NCI-H128 (cell line): Measurements from ENCODE around the gene TMEM52B.
"Not testable (repeated sequence)": the region's sequence is repeated elsewhere in the genome, so short reads cannot be mapped to it uniquely, and the experiment has no call there.

Source experiments
- DNase-seq: peaks from one replicate; lab custom pipeline; 2025; ENCODE audit not compliant: unreplicated experiment; lab: John Stamatoyannopoulos, UW

The TMEM52B gene

DNA sequence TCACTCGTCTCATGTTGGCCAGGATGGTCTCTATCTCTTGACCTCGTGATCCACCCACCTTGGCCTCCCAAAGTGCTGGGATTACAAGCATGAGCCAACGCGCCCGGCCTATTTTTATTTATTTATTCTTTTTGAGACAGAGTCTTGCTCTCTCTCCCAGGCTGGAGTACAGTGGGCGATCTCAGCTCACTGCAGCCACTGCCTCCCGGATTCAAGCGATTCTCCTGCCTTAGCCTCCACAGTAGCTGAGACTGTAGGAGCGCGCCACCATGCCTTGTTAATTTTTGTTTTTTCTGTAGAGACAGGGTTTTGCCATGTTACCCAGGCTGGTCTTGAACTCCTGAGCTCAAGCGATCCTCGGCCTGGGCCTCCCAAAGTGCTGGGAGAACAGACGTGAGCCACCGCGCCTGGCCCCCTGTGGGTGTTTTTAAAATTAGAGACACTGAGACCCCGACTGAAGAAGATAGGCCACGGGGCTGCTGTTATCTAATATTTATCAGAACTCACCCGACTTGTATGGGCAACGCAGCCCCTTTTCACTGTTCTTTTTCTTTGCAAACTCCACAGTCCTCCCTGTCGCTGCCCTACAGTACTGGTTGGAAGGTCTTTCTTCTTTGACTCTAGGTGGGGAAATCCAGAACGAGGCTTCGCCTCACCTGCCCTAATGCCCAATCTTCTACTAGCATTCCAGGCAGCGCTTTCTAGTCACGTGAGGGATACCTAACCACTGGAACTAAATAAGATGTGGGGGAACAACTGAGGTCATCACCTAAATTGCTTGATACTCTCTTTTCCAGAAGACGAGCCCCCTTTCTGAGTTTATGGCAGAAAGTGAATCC is 32.5 kb downstream of the TMEM52B start:
- DNase-seq, result no peak

DNA sequence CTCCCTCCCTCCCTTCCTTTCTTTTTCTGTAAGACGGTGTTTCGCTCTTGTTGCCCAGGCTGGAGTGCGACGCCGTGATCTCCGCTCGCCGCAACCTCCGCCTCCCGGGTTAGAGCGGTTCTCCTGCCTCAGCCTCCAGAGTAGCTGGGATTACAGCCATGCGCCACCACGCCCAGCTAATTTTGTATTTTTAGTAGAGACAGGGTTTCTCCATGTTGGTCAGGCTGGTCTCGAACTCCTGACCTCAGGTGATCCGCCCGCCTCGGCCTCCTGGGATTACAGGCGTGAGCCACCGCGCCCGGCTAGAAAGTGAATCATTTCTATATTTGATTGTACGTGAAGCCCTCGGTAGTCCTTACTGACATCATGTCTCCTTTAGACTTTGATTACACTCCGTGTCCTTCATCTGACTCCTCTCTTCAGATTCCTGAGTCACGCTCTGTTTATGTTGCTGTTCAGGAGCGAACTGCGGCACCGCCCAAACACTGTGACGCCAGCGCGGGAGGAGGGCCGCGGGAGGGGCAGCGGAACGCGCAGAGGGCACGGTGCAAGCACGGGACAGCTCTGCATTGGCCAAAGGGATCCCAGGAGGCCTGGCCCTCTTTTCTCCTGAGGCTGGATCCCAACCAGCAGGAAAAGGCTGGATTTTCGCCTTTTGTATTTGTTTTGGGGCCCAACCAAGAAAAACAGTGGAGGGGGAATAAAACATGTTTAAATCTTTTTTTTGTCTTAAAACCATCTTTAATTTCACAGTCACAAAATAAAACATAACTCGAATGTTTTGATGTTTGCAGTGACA is 33.3 kb downstream of the TMEM52B start:
- peak; percentile 51 for DNase-seq

DNA sequence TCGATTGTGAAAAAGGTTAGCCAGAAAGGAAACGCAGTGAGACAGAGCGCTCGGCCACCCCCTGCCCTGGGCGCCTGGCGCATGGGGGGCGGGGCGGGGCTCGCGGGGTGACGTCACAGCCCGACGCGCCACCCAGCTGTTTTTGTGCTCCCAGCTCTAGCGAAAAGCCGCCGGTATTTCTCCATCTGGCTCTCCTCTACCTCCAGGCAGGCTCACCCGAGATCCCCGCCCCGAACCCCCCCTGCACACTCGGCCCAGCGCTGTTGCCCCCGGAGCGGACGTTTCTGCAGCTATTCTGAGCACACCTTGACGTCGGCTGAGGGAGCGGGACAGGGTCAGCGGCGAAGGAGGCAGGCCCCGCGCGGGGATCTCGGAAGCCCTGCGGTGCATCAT is 33.9 kb downstream of the TMEM52B start, which contains the start of gene GABARAPL1:
GABARAPL1 (plus strand) TSS at position 139 of the 393 bp plus-strand sequence; CDS start at position 392, 253 bp downstream.
- DNase-seq, result no peak

DNA sequence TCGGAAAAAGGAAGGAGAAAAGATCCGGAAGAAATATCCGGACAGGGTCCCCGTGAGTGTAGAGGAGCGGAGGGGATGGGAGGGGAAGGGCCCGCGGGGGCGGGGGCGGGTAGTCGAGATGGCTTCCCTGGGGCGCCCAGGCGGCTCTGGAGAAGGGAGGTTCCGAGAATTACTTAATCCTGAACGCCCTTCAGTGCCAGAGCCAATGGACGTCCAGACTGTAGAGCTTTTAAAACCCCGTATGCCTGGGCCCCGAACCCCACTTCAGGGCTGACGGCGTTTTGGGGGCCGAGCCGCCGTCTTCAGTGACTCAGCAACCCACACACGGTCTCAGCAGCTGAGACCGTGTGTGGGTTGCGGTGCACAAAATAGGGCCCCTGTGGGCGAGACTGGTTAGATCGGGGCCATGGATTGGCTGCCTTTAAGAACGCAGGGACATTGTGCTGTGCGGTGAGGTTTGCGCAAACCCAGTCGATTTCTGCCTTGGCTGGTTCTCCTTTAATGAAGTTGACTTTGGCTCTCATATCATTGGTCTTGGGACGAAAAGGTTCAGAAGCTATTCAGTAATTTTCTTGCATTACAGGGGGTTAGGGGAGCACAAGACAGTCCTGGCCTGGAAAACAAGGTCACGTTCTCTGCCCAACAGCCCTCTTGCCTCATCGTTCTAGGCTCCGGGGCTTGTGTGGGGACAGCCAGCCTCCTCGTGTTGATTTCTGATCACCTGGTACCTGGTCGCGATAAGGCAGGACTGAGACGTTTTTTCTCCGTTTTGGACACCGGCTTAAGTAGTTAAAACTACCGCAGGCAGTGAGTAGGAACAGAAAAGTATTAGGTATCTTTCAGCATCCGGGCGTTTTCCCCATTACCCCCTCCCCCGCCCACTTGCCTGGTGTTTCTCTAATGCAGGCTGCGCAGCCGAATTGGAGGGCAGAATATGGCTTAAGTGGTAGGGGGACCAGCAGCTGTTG is 34.6 kb downstream of the TMEM52B start:
- no peak for DNase-seq

DNA sequence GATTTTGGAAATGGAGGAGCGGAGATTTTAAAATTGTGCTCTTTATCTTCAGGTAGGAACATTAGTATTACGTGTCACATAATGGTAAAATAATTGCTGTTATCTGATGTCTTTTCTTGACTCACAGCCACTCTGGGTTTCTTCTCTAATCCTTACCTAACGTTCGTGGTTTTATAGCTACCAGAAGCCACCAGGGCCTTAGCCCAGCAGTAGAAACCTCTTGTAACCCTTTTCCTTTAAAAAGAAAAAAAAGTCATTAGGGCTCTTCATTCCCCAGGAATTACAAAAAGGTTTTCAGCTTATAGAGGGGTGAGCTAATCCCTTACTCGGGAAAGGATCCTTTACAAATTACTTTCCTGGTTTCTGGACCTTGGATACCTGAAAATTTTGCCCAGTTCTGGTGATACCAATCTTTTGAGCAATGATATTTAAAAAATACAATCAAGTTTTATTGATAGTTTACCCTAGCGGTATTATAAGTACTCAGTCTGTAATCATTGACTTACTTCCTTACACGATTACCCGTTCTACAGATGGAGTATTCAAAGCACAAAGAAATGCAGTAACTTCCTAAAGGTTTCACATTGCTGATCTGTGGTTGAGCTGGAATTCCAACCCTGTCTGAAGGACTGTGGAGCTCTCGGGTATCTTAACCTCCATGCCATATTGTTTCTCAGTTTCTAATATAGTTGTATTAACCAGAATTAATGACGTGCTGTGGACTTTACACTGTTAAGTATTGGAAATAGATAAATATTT is 35.5 kb downstream of the TMEM52B start:
- no peak for DNase-seq

DNA sequence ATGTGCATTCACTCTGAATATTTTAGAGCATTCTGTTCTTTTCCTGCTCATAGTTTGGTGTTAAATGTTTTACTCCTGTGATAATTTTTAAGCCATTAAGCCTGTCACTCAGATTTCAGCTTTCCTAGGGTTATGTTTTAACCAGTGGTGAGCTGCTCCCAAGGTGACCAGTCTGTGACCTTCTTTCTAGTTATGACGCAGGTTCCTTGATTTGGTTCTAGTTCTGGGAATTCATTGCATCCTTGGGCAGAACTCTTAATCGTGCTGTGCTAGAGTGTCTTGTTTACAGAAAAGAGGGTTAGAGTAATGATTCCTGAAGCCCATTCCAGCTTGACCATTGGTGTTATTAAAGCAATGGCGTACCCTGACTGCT is 36.0 kb downstream of the TMEM52B start:
- no peak for DNase-seq

DNA sequence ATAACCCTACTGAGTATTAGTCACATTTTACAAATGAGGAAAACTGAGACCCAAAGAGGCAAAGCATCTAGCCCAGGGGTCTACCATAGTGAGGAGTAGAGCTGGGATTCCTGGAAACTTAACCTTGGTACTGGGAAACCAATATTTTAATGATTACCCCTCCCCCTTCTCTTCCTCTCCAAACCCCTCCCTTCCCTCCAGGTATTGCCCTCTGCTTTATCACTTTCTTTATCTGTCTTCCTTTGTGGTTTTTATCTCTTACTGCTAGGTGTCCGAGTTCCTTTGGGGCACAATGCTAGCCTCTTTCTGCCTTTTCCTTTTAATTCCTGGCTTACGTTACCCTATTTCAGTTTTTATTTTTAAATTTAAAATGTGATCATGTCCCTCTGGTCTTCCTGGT is 36.6 kb downstream of the TMEM52B start:
- DNase-seq, result no peak

DNA sequence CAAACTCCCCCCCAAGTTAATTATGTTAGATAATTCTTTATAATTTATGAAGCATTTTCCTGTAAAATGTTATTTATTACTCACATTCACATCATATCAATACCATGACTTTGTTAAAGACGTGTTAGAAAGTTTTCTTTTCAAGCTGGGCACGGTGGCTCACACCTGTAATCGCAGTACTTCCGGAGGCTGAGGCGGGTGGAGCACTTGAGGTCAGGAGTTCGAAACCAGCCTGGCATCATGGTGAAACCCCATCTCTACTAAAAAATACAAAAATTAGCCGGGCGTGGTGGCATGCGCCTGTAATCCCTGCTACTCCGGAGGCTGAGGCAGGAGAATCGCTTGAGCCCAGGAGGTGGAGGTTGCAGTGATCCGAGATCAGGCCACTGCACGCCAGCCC is 37.1 kb downstream of the TMEM52B start:
- DNase-seq, result not testable (repeated sequence)

DNA sequence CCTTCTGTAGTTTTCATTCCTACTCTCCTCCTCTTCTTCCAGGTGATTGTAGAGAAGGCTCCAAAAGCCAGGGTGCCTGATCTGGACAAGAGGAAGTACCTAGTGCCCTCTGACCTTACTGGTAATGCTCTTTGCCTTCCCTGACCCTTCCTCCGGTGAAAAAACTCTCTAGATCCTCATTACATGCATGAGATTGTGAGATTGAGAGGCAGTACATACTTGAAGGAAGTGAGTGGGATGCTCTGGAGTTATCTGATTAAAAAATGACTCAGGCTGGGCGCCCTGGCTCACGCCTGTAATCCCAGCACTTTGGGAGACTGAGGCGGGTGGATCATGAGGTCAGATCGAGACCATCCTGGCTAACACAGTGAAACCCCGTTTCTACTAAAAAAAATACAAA is 39.2 kb downstream of the TMEM52B start:
- no peak for DNase-seq

DNA sequence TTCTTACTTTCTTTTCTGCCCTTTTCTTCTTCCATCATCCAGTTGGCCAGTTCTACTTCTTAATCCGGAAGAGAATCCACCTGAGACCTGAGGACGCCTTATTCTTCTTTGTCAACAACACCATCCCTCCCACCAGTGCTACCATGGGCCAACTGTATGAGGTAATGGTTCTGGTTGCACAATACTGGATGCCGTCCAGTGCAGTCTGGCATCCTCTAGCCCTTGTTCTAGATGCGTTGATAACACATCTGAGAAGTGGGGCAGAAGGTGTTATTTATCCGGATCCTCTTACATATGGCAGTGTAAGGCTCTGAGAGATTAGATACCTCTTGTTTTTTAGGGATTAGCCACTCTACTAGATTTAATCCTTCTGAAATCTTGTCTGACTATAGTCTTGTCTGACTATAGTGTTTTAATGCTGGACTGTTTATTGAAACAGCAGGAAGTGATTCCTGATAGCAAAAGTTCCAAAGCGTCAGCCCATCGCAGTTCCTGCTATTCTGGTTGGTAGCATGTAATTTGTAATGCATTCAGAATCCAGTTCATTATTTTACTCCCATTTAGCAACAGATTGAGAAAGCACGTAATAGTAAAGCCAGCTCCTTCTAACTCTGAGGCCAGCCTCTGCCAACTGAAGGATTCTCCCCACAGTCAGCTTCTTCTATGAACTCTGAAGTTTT is 41.7 kb downstream of the TMEM52B start:
- no peak for DNase-seq

DNA sequence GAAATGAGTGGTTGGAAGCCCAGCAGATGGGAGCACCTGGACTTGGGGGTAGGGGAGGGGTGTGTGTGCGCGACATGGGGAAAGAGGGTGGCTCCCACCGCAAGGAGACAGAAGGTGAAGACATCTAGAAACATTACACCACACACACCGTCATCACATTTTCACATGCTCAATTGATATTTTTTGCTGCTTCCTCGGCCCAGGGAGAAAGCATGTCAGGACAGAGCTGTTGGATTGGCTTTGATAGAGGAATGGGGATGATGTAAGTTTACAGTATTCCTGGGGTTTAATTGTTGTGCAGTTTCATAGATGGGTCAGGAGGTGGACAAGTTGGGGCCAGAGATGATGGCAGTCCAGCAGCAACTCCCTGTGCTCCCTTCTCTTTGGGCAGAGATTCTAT is 43.0 kb downstream of the TMEM52B start:
- no peak for DNase-seq

DNA sequence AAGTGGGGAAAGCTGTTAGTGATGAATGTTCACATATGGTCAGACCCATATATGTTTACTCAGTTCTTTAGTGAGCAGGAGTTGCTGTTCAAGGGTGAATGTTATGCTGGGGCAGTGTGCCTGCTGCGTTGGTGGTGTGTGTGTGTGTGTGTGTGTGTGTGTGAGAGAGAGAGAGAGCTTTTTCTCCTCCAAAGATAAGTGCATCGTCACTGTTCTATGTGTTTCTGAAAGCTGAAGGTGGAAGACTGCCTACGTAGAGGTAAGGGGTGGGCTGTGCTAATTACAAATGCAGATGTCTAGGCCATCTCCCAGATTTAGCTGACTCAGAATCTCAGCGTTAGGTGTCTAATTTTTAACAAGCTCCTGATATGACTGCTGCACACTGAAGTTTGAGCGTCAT is 44.4 kb downstream of the TMEM52B start:
- no peak for DNase-seq

DNA sequence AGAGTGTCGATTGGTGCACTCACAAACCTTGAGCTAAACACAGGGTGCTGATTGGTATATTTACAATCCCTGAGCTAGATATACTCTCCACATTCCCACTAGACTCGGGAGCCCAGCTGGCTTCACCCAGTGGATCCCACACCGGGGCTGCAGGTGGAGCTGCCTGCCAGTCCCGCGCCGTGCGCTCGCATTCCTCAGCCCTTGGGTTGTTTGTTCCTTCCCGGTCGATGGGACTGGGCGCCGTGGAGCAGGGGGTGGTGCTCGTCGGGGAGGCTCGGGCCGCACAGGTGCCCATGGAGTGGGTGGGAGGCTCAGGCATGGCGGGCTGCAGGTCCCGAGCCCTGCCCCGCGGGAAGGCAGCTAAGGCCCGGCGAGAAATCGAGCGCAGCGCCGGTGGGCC is 46.6 kb downstream of the TMEM52B start:
- not testable (repeated sequence) for DNase-seq

DNA sequence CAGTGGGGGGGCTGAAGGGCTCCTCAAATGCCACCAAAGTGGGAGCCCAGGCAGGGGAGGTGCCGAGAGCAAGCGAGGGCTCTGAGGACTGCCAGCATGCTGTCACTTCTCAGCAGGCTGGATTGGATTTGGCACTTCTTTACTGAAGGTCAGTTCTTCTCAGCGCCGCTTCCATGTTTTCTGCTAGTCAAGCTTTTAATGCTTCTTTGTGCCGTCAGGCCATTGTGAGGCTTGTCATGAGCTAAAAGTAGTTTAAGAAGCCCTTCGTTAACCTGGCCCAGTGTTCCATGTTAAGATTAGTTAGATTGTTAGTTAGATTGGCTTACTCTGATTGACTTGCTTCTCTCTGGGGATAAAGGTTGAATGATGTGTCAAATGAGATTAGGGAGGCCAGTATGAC is 47.3 kb downstream of the TMEM52B start:
- no peak for DNase-seq

DNA sequence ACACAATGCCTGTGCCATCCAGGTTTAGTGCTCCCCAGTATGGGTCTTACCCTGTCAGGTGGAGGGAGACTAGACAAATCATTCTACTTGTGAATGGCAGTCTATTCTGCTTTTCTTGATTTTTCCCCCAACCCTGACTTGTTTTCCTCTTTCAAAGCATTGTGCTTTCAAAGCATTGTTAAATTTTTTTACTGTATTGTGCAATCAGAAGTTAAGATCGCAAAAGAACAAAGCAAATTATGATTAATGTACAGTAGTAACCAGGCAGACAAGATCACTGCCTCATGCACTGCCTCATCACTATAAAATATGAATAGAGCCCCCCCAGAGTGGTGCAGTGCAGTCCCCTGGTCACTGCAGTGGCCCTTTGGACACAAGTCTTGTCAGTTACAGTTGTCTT is 47.9 kb downstream of the TMEM52B start:
- no peak for DNase-seq

DNA sequence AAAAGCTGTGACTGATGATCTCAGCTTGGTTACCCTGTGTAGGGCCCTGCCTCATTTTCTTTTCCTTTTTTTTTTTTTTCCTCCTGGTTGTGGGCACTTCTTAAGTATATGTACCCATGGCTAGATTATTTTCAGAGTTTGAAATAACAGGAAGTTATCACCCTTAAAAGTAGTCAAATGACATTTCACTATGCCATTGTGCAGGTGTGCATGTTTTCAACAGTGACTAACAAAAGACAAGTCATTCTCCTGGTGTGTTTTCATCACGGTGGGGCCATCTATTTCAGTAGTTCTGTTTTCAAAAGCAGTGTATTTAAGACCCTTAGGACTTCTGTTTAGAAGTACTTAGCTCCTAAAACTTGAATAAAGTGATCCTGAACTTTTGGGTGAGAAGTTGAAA is 48.8 kb downstream of the TMEM52B start:
- DNase-seq, result no peak

DNA sequence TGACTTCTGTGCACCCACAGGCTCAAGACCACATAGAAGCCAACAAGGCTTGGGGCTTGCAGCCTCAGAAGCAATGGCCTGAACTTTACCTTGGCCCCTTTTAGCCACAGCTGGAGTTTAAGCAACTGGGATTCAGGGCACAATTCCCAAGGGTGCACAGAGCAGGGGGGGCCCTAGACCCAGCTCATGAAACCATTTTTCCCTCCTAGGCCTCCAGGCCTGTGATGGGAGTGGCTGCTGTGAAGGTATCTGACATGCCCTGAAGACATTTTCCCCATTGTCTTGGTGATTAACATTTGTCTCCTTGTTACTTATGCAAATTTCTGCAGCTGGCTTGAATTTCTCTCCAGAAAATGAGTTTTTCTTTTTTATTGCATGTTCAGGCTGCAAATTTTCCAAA is 55.7 kb downstream of the TMEM52B start:
- no peak for DNase-seq

DNA sequence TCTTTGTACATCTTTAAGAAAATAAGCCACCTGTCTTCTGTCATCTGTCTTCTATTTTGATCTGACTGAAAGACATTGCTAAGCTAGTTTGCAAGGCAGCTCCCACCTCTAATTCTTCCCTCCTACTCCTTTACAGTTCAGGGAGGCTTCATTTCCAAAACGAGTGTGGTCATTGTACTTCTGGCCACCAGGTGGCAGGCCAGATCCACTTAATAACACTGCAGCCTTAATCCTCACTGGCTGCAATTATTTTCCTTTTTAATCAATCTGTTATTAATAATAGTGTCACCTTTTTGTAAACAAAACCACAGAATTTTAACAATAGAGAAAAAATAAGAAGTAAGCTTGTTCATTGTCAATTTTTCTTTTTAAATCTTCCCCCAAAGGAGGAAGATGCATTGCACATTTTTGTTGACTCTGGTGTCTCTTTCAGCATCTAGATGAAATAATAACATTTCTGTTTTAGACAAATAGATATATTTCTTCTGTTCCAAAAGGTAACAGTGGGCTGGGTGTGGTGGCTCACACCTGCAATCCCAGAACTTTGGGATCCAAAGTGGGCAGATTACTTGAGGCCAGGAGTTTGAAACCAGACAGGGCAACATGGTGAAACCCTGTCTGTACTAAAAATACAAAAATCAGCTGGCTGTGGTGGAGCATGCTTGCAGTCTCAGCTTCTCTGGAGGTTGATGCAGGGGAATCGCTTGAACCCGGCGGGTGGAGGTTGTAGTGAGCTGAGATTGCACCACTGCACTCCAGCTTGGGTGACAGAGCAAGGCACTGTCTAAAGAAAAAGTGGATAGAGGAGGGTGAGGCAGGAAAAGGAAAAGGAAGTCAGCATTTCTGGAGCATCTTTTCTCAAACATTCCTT is 57.2 kb downstream of the TMEM52B start:
- DNase-seq, result no peak

DNA sequence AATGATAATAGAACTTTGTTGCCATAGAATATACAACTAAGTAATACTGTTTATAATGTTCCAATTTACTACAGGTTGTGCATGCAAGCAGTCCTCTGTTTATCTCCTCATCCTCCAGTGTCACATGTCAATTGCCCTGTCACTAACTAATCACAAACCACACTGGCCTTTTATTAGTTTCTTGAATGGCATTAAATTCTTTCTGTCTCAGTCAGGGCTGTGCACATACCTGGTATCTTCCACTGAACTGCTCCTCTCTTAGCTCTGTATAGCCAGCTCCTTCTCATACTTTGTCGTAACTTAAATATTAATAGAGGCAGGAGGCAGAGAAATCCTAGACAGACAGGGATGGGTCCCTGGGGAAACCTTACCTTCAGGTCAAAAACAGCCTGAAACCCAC is 57.9 kb downstream of the TMEM52B start:
- no peak for DNase-seq
